SHP77 (cell line): ENCODE data around the gene CYTH3.
"Not testable (repeated sequence)": the region's sequence is repeated elsewhere in the genome, so short reads cannot be mapped to it uniquely, and the experiment has no call there.

Experiments
- DNase-seq, 2 experiments: peaks; one replicate each; lab custom pipeline; 2025; lab: John Stamatoyannopoulos, UW

Gene CYTH3

GRCh38 chr7:6283391-6284054, 11.1 kb upstream of the CYTH3 start:
- DNase-seq = not testable (repeated sequence)

- DNase-seq = no peak
Observed at GRCh38 chr7:6279937-6280336, 7.5 kb upstream of the CYTH3 start.

GRCh38 chr7:6279341-6279740, 6.9 kb upstream of the CYTH3 start:
- no peak for DNase-seq

GRCh38 chr7:6278749-6279310, 6.4 kb upstream of the CYTH3 start:
- no peak for DNase-seq

GRCh38 chr7:6277476-6277875, 5.1 kb upstream of the CYTH3 start:
- DNase-seq = no peak

- no peak for DNase-seq
Observed at GRCh38 chr7:6276911-6277408, 4.5 kb upstream of the CYTH3 start.

- no peak for DNase-seq
Observed at GRCh38 chr7:6274743-6275142, 2.3 kb upstream of the CYTH3 start.

- DNase-seq = no peak
Observed at GRCh38 chr7:6273917-6274630, 1.6 kb upstream of the CYTH3 start.

GRCh38 chr7:6273380-6273837, 985 bp upstream of the CYTH3 start:
- DNase-seq = peak; percentile 84 to 94

- DNase-seq = no peak
Observed at GRCh38 chr7:6271694-6272440, 557 bp downstream of the CYTH3 start.

GRCh38 chr7:6271060-6271658, 1.3 kb downstream of the CYTH3 start:
- peak; percentile 17 to 33 for DNase-seq

GRCh38 chr7:6269527-6269926, 2.9 kb downstream of the CYTH3 start:
- DNase-seq = no peak

GRCh38 chr7:6268907-6269306, 3.5 kb downstream of the CYTH3 start:
- DNase-seq = no peak

GRCh38 chr7:6268023-6268900, 4.2 kb downstream of the CYTH3 start:
- no peak for DNase-seq

- DNase-seq = no peak
Observed at GRCh38 chr7:6266699-6267098, 5.7 kb downstream of the CYTH3 start.

GRCh38 chr7:6262221-6262620, 10.2 kb downstream of the CYTH3 start:
- no peak for DNase-seq

- DNase-seq = no peak
Observed at GRCh38 chr7:6261699-6262098, 10.7 kb downstream of the CYTH3 start.

- DNase-seq = no peak
Observed at GRCh38 chr7:6260291-6261187, 11.9 kb downstream of the CYTH3 start.

- no peak for DNase-seq
Observed at GRCh38 chr7:6259257-6259656, 13.2 kb downstream of the CYTH3 start.
